H1 (cell line): ENCODE results near the gene TXNL4A. TPM values are rescaled to one million over a fixed set of nuclear protein-coding genes. Genes with fewer than 3 reads are reported as not detected.

Experiments used
- CTCF ChIA-PET: fragments of 300-600 bp; sonication (Branson Sonifier 250); formaldehyde crosslinking; loops from one replicate; lab custom pipeline; 2021; ENCODE audit not compliant: partially characterized antibody; lab: Charles Lee
- POLR2A ChIA-PET: fragments of 300-600 bp; sonication (Branson Sonifier 250); formaldehyde crosslinking; loops from one replicate; lab custom pipeline; 2021; ENCODE audit warnings: inconsistent platforms; ENCODE audit not compliant: partially characterized antibody; lab: Charles Lee
- DNase-seq, 2 experiments: peaks; one replicate each; pipeline versions ENCODE4 v3.0.0 to v3.0.0-alpha.2; 2010 to 2022; ENCODE audit warnings: low spot score in 2 of 2, low read depth in 1 of 2, mixed read lengths in 1 of 2
- FAIRE-seq: peaks from 2 replicates; lab custom pipeline; 2011; peaks lifted over from hg19 to GRCh38; lab: Jason Lieb, UNC
- H2AFZ ChIP-seq: 2 replicates; pipeline ENCODE4 v1.8.1; 2012; ENCODE audit warnings: low read length, inconsistent platforms
- H2AK5ac ChIP-seq: 2 replicates; pipeline ENCODE4 v1.6.1; 2013; ENCODE audit warnings: low read depth, low read length
- H2BK120ac ChIP-seq: replicated peaks from 2 replicates; pipeline ENCODE3; 2013; ENCODE audit warnings: low read depth, low read length, inconsistent platforms
- H2BK12ac ChIP-seq: 2 replicates; pipeline ENCODE4 v1.6.1; 2013; ENCODE audit warnings: low read depth, low read length
- H2BK15ac ChIP-seq: 2 replicates; pipeline ENCODE4 v1.6.1; 2013; ENCODE audit warnings: low read length
- H2BK20ac ChIP-seq: 2 replicates; pipeline ENCODE4 v1.6.1; 2013; ENCODE audit warnings: low read length
- H2BK5ac ChIP-seq: 2 replicates; pipeline ENCODE4 v1.6.1; 2013; ENCODE audit warnings: low read depth, low read length
- H3K14ac ChIP-seq: 2 replicates; pipeline ENCODE4 v1.6.1; 2013; ENCODE audit warnings: inconsistent platforms; ENCODE audit not compliant: insufficient read length
- H3K18ac ChIP-seq: 2 replicates; pipeline ENCODE4 v1.6.1; 2013; ENCODE audit warnings: low read length; ENCODE audit errors: extremely low read depth
- H3K23ac ChIP-seq: 2 replicates; pipeline ENCODE4 v1.6.1; 2013; ENCODE audit warnings: inconsistent platforms; ENCODE audit not compliant: insufficient read length
- H3K23me2 ChIP-seq: 2 replicates; pipeline ENCODE4 v1.6.1; 2013; ENCODE audit warnings: low read depth, low read length
- H3K27ac ChIP-seq: 2 replicates; pipeline ENCODE4 v1.6.1; 2011; ENCODE audit warnings: low read depth, low read length, inconsistent platforms
- H3K27me3 ChIP-seq, 4 experiments: replicated peaks in 1 of 4; 1 replicate in 1 of 4; 2 replicates in 3 of 4; pipeline versions ENCODE4 v1.6.1 to v1.8.1; 2011 to 2013; ENCODE audit warnings: low read length in 3 of 4, mild to moderate bottlenecking in 3 of 4, inconsistent platforms in 2 of 4, mixed read lengths in 2 of 4, moderate library complexity in 1 of 4; ENCODE audit not compliant: control insufficient read depth in 3 of 4, insufficient read depth in 3 of 4; ENCODE audit errors: extremely low read depth in 1 of 4
- H3K36me3 ChIP-seq, 4 experiments: 2 replicates each; pipeline versions ENCODE4 v1.6.1 to v1.8.1; 2011 to 2013; ENCODE audit warnings: mild to moderate bottlenecking in 4 of 4, low read length in 3 of 4, moderate library complexity in 2 of 4, control low read depth in 1 of 4, inconsistent platforms in 1 of 4; ENCODE audit not compliant: insufficient read depth in 4 of 4, control insufficient read depth in 2 of 4
- H3K4ac ChIP-seq: replicated peaks from 2 replicates; pipeline ENCODE3; 2013; ENCODE audit warnings: low read length, low read depth, mixed read lengths, inconsistent platforms; ENCODE audit not compliant: insufficient read length
- H3K4me1 ChIP-seq, 4 experiments: replicated peaks in 1 of 4; 1 replicate in 1 of 4; 2 replicates in 3 of 4; pipeline versions ENCODE4 v1.6.1 to v1.8.1; 2011 to 2013; ENCODE audit warnings: low read length in 3 of 4, inconsistent platforms in 2 of 4, mixed read lengths in 1 of 4; ENCODE audit not compliant: insufficient read depth in 4 of 4, control insufficient read depth in 3 of 4
- H3K4me2 ChIP-seq, 2 experiments: 2 replicates each; pipeline versions ENCODE4 v1.6.1 to v1.8.1; 2011 to 2013; ENCODE audit warnings: low read depth in 2 of 2, low read length in 2 of 2, control low read depth in 1 of 2, inconsistent platforms in 1 of 2, mild to moderate bottlenecking in 1 of 2; ENCODE audit not compliant: insufficient read depth in 1 of 2
- H3K4me3 ChIP-seq, 4 experiments: fragments of 200-600, 300-600 bp in 1 of 4; sonication (generic), shearing (Covaris generic), sonication (Bioruptor Twin) in 1 of 4; 2 replicates each; pipeline versions ENCODE4 v1.5.1 to v1.8.1; 2011 to 2016; ENCODE audit warnings: low read length in 4 of 4, low read depth in 3 of 4, control low read depth in 2 of 4, inconsistent platforms in 2 of 4, mild to moderate bottlenecking in 2 of 4, mixed read lengths in 1 of 4, moderate library complexity in 1 of 4; ENCODE audit not compliant: insufficient read depth in 2 of 4; ENCODE audit errors: extremely low read depth in 1 of 4
- H3K56ac ChIP-seq: replicated peaks from 2 replicates; pipeline ENCODE3; 2013; ENCODE audit warnings: low read depth, mild to moderate bottlenecking, mixed read lengths, low read length, inconsistent platforms; ENCODE audit not compliant: insufficient read length
- H3K79me1 ChIP-seq: 2 replicates; pipeline ENCODE4 v1.6.1; 2013; ENCODE audit warnings: low read depth, low read length, control low read depth
- H3K79me2 ChIP-seq, 2 experiments: 2 replicates each; pipeline versions ENCODE4 v1.6.1 to v1.8.1; 2012 to 2013; ENCODE audit warnings: low read length in 2 of 2, mild to moderate bottlenecking in 2 of 2, inconsistent platforms in 1 of 2; ENCODE audit not compliant: insufficient read depth in 2 of 2, control insufficient read depth in 1 of 2
- H3K9ac ChIP-seq, 4 experiments: replicated peaks in 1 of 4; 1 replicate in 1 of 4; 2 replicates in 3 of 4; pipeline versions ENCODE4 v1.6.1 to v1.8.1; 2011 to 2013; ENCODE audit warnings: low read depth in 3 of 4, low read length in 3 of 4, control low read depth in 2 of 4, mild to moderate bottlenecking in 2 of 4, moderate library complexity in 2 of 4, inconsistent platforms in 1 of 4; ENCODE audit errors: extremely low read depth in 1 of 4
- H3K9me3 ChIP-seq, 2 experiments: 2 replicates each; pipeline versions ENCODE4 v1.6.1 to v1.8.1; 2012 to 2013; ENCODE audit warnings: mild to moderate bottlenecking in 2 of 2, moderate library complexity in 2 of 2, control low read depth in 1 of 2, inconsistent platforms in 1 of 2, low read depth in 1 of 2, low read length in 1 of 2, mixed read lengths in 1 of 2; ENCODE audit not compliant: insufficient read depth in 2 of 2
- H4K20me1 ChIP-seq, 2 experiments: replicated peaks in 1 of 2; 2 replicates each; pipeline versions ENCODE3 to v1.8.1; 2011 to 2013; ENCODE audit warnings: inconsistent platforms in 2 of 2, low read length in 2 of 2, mild to moderate bottlenecking in 1 of 2; ENCODE audit not compliant: insufficient read depth in 2 of 2, control insufficient read depth in 1 of 2
- H4K5ac ChIP-seq: 2 replicates; pipeline ENCODE4 v1.6.1; 2013; ENCODE audit warnings: low read length, low read depth, mixed read lengths, inconsistent platforms; ENCODE audit not compliant: insufficient read length
- H4K8ac ChIP-seq: 2 replicates; pipeline ENCODE4 v1.8.0; 2013; ENCODE audit warnings: mild to moderate bottlenecking, moderate library complexity, low read length, inconsistent platforms; ENCODE audit not compliant: insufficient read depth; ENCODE audit errors: extremely low read depth
- H4K91ac ChIP-seq: replicated peaks from 2 replicates; pipeline ENCODE3; 2013; ENCODE audit warnings: low read length, mixed read lengths, inconsistent platforms; ENCODE audit not compliant: insufficient read length
- CHD2 ChIP-seq: IDR thresholded peaks from 2 replicates; pipeline ENCODE4 v1.6.1; 2012; ENCODE audit warnings: low read length, improper control_type of control experiment
- CTBP2 ChIP-seq: IDR thresholded peaks from 2 replicates; pipeline ENCODE4 v1.7.0; 2011; ENCODE audit warnings: borderline replicate concordance, mild to moderate bottlenecking, moderate library complexity, mixed read lengths, low read length; ENCODE audit not compliant: insufficient read depth, insufficient read length
- RBBP5 ChIP-seq: IDR thresholded peaks from 2 replicates; pipeline ENCODE4 v1.7.1; 2012; ENCODE audit warnings: low read depth, mild to moderate bottlenecking, inconsistent platforms, low read length, moderate library complexity, borderline replicate concordance
- SUZ12 ChIP-seq: fragments of 200-600 bp; sonication (generic); IDR thresholded peaks from 2 replicates; pipeline ENCODE4 v1.6.1; 2012; ENCODE audit warnings: mild to moderate bottlenecking, inconsistent platforms, low read length, moderate library complexity, mixed read lengths
- ZNF274 ChIP-seq: IDR thresholded peaks from 2 replicates; pipeline ENCODE4 v1.7.0; 2012; ENCODE audit warnings: low read length, borderline replicate concordance; ENCODE audit errors: extremely low read depth
- WGBS, 2 experiments: shearing (Covaris generic) in 1 of 2; methylation state at CpG; one replicate each; pipeline versions ENCODE4 v1.1.6 to v1.1.7; 2013 to 2015; ENCODE audit warnings: low lambda C conversion rate in 2 of 2, mixed read lengths in 2 of 2, inconsistent platforms in 1 of 2, low coverage in 1 of 2, missing lambda C conversion rate in 1 of 2; ENCODE audit not compliant: insufficient replicate concordance in 2 of 2, insufficient coverage in 1 of 2, insufficient read length in 1 of 2; ENCODE audit errors: extremely low coverage in 1 of 2, missing lambda C conversion rate in 1 of 2; 5-methylcytosine and 5-hydroxymethylcytosine counted together
- polyA plus RNA-seq, 7 experiments: library from polyadenylated mRNA; depleted of rRNA in 3 of 7; stranded (reverse) in 5 of 7; unstranded in 2 of 7; fragments of >200 nt in 5 of 7; fragments of 200-250 nt in 2 of 7; gene quantifications; 1 replicate in 5 of 7; 2 replicates in 1 of 7; 4 replicates in 1 of 7; pipeline versions ENCODE4 v1.2.1 to v1.2.3, GENCODE V29; 2011 to 2013; ENCODE audit warnings: missing spikeins in 2 of 7, mixed read lengths in 2 of 7
- total RNA-seq: library from RNA; stranded (reverse); fragmentation: NEBNext Ultra II Directional; extraction: Animal tissue kit (Norgen Biotek cat#: 25700); gene quantifications from 2 replicates; pipeline ENCODE4 v1.2.1, GENCODE V29; 2021

Gene TXNL4A
- total and polyA plus RNA-seq, 2 of the 8 experiments (the other 6 are each of a cell fraction or from before 2014, with no cell fraction given), result 169 to 181 TPM

GRCh38 chr18:80012714-80013113 lies 24.4 kb upstream of the TXNL4A start:
- no peaks in the 10 kb centered on the region for H3K79me2 ChIP-seq
- TF ChIP-seq CHD2 (no peak), SUZ12 (no peak), RBBP5 (no peak), ZNF274 (no peak), CTBP2 (no peak)

More at GRCh38 chr18:80012714-80013113, 24.4 kb upstream of the TXNL4A start:
- no peak overlapping the region for H3K4ac ChIP-seq
- no peak overlapping the region for H3K4me3 ChIP-seq
- no peaks in the 10 kb centered on the region for H3K27me3 ChIP-seq
- H4K5ac ChIP-seq, result no peak overlapping the region
- no peaks in the 10 kb centered on the region for H4K20me1 ChIP-seq
- POLR2A ChIA-PET, result interaction anchor here (0.7 kb wide), 1 partner anchor 190 kb away, joined by 3 read pairs; no protein-coding TSS in a partner anchor
- no peaks in the 10 kb centered on the region for H3K36me3 ChIP-seq
- no peak overlapping the region for H3K9ac ChIP-seq
- no peak overlapping the region for H3K18ac ChIP-seq
- H3K23ac ChIP-seq, result no peak overlapping the region
- FAIRE-seq (no peak), DNase-seq (no peak)
- H4K8ac ChIP-seq, result no peak overlapping the region
- CTCF ChIA-PET, result no interaction called here
- H3K56ac ChIP-seq, result no peak overlapping the region
- H2AK5ac ChIP-seq, result no peak overlapping the region
- no peak overlapping the region for H4K91ac ChIP-seq
- H2BK120ac ChIP-seq, result no peak overlapping the region
- H3K9me3 ChIP-seq, result peaks cover 13 to 18% of the 10 kb centered on the region in 2 experiments
- no peaks in the 10 kb centered on the region for H3K23me2 ChIP-seq
- H3K4me2 ChIP-seq, result no peak overlapping the region
- no peak overlapping the region for H2AFZ ChIP-seq
- H2BK5ac ChIP-seq, result no peak overlapping the region
- H3K79me1 ChIP-seq, result no peaks in the 10 kb centered on the region
- no peaks in the 10 kb centered on the region; a peak in 1 of 7 replicates for H3K4me1 ChIP-seq
- H2BK15ac ChIP-seq, result no peak overlapping the region
- no peak overlapping the region for H2BK20ac ChIP-seq
- H2BK12ac ChIP-seq, result no peak overlapping the region
- H3K27ac ChIP-seq, result no peak overlapping the region
- 83% methylated on average over 17 of the region's 20 CpGs; no CpG with 5 or more reads in 1 of the 2 experiments for WGBS, 2 experiments
- no peak overlapping the region for H3K14ac ChIP-seq
